ENCODE results near the gene AZU1. TPM values are rescaled to one million over a fixed set of nuclear protein-coding genes. Genes with fewer than 3 reads are reported as not detected.

The AZU1 gene
- total RNA-seq, 2 donors from 2014 or later, result 1.1 TPM; not detected in 1

- DNase-seq (ENCODE audit: low spot score), result no peak
- ATAC-seq (ENCODE audit: insufficient number of reproducible peaks, low FRiP score, low read depth), result no peak
- Histone ChIP-seq H3K9me3 (no peaks in the 10 kb centered on the region), H3K4me3 (peak overlapping the region; percentile 38), H3K27ac (no peak overlapping the region), H3K36me3 (no peaks in the 10 kb centered on the region), H3K27me3 (replicated peaks; ENCODE audit: insufficient read depth) (no peaks in the 10 kb centered on the region), H3K4me1 (ENCODE audit: control insufficient read depth in 1 of 2, low read depth in 2 of 2) (peaks cover 3 to 8% of the 10 kb centered on the region in 2 donors)
- TF ChIP-seq, protein P1, sequence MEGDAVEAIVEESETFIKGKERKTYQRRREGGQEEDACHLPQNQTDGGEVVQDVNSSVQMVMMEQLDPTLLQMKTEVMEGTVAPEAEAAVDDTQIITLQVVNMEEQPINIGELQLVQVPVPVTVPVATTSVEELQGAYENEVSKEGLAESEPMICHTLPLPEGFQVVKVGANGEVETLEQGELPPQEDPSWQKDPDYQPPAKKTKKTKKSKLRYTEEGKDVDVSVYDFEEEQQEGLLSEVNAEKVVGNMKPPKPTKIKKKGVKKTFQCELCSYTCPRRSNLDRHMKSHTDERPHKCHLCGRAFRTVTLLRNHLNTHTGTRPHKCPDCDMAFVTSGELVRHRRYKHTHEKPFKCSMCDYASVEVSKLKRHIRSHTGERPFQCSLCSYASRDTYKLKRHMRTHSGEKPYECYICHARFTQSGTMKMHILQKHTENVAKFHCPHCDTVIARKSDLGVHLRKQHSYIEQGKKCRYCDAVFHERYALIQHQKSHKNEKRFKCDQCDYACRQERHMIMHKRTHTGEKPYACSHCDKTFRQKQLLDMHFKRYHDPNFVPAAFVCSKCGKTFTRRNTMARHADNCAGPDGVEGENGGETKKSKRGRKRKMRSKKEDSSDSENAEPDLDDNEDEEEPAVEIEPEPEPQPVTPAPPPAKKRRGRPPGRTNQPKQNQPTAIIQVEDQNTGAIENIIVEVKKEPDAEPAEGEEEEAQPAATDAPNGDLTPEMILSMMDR (IDR thresholded peaks at IDR 0.05), result no peak
Measured at GRCh38 chr19:782878-783668, 44.6 kb upstream of the AZU1 start.

GRCh38 chr19:784541-784940 is 43.1 kb upstream of the AZU1 start:
- Histone ChIP-seq H3K27me3 (replicated peaks; ENCODE audit: insufficient read depth) (no peaks in the 10 kb centered on the region), H3K36me3 (no peaks in the 10 kb centered on the region), H3K4me3 (no peak overlapping the region), H3K27ac (no peak overlapping the region), H3K9me3 (no peaks in the 10 kb centered on the region), H3K4me1 (ENCODE audit: control insufficient read depth in 1 of 2, low read depth in 2 of 2) (peaks cover 3 to 8% of the 10 kb centered on the region in 2 donors)
- DNase-seq (ENCODE audit: low spot score) (no peak), ATAC-seq (ENCODE audit: insufficient number of reproducible peaks, low FRiP score, low read depth) (no peak)
- TF ChIP-seq, protein P1 (IDR thresholded peaks at IDR 0.05), result no peak

DNA sequence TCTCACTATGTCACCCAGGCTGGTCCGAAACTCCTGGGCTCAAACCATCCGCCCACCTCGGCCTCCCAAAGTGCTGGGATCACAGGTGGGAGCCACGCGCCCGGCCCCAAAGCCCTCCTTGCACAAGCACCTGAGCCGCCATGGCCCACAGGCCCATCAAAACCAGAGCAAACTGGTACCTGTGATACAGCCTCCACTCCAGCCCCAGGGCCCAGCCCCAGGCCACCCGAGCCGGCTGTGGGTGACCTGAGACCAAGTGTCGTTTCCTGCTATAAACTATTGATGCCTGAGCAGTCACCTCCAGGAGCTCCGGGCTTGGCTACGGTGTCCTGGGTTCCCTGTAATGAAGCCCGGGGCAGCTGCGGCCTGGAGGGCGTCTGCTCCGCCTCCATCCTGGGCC is 40.1 kb upstream of the AZU1 start:
- no peaks in the 10 kb centered on the region for H3K9me3 ChIP-seq
- no peak for DNase-seq (ENCODE audit: low spot score)
- H3K4me3 ChIP-seq, result no peak overlapping the region
- H3K27me3 ChIP-seq (replicated peaks; ENCODE audit: insufficient read depth), result no peaks in the 10 kb centered on the region
- TF ChIP-seq, protein P1 (IDR thresholded peaks at IDR 0.05), result no peak
- no peak for ATAC-seq (ENCODE audit: insufficient number of reproducible peaks, low FRiP score, low read depth)
- H3K4me1 ChIP-seq (ENCODE audit: control insufficient read depth in 1 of 2, low read depth in 2 of 2), result peaks cover 0 to 4% of the 10 kb centered on the region in 2 donors
- H3K36me3 ChIP-seq, result no peaks in the 10 kb centered on the region
- H3K27ac ChIP-seq, result no peak overlapping the region

- no peak for ATAC-seq (ENCODE audit: insufficient number of reproducible peaks, low FRiP score, low read depth)
- Histone ChIP-seq H3K27me3 (replicated peaks; ENCODE audit: insufficient read depth) (no peaks in the 10 kb centered on the region), H3K4me1 (ENCODE audit: control insufficient read depth in 1 of 2, low read depth in 2 of 2) (no peaks in the 10 kb centered on the region), H3K9me3 (no peaks in the 10 kb centered on the region), H3K27ac (no peak overlapping the region), H3K36me3 (no peaks in the 10 kb centered on the region), H3K4me3 (no peak overlapping the region)
- TF ChIP-seq, protein P1 (IDR thresholded peaks at IDR 0.05), result no peak
- DNase-seq (ENCODE audit: low spot score), result no peak
Measured at GRCh38 chr19:788686-788982, 39.0 kb upstream of the AZU1 start.

DNA sequence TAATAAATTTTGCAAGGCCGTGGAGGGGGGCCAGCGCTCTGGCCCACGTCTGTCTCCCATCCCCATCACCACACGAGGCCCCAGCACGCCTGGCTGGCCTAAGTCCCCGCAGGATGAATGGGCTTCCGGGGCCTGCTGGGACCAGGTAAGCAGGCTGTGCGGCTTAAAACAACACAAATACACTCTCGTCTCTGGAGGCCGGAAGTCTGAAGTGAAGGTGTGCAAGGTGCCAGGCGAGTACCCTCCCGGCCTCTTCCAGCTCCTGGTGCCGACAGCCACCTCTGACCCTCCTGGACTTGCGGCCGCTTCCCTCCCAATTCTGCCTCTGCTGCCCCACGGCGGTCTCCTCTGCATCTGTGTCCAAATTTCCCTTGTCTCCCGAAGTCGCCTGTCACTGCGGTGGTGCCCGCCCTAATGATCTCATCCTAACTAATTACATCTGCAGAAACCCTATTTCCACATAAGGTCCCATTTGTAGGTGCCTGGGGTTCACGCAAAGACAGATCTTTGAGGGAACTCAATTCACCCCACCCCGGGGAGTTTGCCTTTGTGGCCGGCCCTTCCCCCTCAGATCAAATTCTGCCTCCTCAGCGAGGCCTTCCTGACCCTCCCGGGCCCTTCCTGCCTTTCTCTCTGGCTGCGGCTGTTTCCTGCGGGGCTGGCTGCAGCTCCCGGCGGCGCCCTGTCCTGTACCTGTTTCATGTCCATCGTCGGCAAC is 38.5 kb upstream of the AZU1 start:
- Histone ChIP-seq H3K9me3 (no peaks in the 10 kb centered on the region), H3K4me1 (ENCODE audit: control insufficient read depth in 1 of 2, low read depth in 2 of 2) (no peaks in the 10 kb centered on the region), H3K4me3 (no peak overlapping the region), H3K27me3 (replicated peaks; ENCODE audit: insufficient read depth) (no peaks in the 10 kb centered on the region), H3K27ac (no peak overlapping the region), H3K36me3 (no peaks in the 10 kb centered on the region)
- no peak for ATAC-seq (ENCODE audit: insufficient number of reproducible peaks, low FRiP score, low read depth)
- DNase-seq (ENCODE audit: low spot score), result no peak
- TF ChIP-seq, protein P1 (IDR thresholded peaks at IDR 0.05), result no peak
